GM21529 (cell line): ENCODE data around the gene SPATA3.
"Not testable (repeated sequence)": the region's sequence is repeated elsewhere in the genome, so short reads cannot be mapped to it uniquely, and the experiment has no call there.

Experiments used
- ATAC-seq: cut with Tn5 transposase; IDR thresholded peaks from one replicate; pipeline ENCODE4 v1.9.1; 2021; ENCODE audit not compliant: unreplicated experiment

SPATA3 gene

DNA sequence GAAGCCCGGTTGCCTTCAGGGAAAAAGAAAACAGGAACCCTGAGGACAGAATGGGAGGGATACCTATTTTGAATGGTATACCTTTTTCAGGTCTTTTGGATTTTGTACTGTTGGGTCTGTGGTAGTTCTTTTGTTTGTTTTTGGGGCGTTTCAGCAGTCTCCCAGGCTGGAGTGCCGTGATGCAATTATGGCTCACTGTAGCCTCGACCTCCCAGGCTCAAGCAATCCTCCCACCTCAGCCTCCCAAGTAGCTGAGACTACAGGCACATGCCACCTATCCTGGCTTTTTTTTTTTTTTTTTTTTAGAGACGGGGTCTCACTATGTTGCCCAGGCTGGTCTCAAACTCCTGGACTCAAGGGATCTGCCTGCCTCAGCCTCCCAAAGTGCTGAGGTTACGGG is 27.6 kb upstream of the SPATA3 start:
- not testable (repeated sequence) for ATAC-seq

DNA sequence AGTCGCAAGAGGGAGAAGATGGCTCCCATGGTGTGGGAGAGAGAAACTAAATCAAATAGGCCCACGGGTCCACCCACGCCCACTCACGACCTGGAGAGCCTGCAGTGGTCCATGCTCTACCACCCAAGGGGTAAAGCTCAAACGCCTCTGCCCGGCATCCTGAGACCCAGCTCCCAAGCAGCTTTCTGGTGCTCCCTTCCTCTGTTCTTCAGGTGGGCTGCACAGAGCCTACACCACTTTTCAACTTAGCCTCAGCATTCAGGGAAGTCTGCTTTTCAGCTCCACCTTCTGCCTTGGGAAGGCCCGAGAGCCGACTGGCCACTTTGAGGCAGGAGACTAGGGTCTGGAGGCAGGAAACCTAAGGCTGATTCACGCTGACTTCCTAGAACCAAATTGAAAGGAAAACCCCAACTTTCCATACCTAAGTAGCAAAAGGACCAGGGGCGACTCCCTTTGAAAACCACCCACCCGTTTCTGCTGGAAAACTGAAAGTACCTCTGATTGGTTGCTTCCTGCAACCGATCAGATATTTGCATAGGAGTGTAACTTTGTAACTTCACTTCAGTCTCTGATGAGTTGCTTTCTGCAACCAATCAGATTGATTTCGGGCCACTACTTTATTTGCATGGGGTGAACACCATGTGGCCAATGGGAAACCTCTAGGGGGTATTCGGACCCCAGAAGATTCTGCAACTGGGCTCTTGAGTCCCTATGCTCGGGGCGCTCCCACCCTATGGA is 26.8 kb upstream of the SPATA3 start:
- ATAC-seq = peak; percentile 38

DNA sequence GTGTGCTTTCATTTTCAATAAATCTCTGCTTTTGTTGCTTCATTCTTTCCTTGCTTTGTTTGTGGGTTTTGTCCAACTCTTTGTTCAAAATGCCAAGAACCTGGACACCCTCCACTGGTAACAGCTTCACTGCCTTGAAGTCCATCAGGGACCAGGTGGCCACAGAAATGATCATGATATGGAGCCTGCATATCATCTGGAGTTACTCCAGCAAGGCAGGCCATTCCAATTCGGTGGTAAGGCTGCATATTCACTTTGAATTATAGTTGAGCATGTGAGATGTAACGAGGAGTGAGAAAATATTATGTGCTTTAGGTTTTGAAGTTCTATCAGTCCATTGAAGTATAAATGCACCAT is 26.3 kb upstream of the SPATA3 start:
- no peak for ATAC-seq

DNA sequence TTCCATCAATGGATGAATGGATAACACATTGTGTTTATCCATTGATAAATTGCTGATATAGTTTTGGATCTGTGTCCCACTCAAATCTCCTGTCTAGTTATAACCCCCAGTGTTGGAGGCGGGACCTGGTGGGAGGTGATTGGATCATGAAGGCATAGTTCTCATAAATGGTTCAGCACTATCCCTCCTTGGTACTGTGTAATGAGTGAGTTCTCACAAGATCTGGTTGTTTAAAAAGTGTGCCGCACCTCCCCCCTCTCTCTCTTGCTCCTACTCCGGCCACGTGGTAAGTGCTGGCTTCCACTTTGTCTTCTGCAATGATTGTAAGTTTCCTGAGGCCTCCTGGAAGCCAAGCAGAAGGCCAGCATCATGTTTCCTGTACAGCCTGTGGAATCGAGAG is 23.9 kb upstream of the SPATA3 start:
- ATAC-seq = no peak

DNA sequence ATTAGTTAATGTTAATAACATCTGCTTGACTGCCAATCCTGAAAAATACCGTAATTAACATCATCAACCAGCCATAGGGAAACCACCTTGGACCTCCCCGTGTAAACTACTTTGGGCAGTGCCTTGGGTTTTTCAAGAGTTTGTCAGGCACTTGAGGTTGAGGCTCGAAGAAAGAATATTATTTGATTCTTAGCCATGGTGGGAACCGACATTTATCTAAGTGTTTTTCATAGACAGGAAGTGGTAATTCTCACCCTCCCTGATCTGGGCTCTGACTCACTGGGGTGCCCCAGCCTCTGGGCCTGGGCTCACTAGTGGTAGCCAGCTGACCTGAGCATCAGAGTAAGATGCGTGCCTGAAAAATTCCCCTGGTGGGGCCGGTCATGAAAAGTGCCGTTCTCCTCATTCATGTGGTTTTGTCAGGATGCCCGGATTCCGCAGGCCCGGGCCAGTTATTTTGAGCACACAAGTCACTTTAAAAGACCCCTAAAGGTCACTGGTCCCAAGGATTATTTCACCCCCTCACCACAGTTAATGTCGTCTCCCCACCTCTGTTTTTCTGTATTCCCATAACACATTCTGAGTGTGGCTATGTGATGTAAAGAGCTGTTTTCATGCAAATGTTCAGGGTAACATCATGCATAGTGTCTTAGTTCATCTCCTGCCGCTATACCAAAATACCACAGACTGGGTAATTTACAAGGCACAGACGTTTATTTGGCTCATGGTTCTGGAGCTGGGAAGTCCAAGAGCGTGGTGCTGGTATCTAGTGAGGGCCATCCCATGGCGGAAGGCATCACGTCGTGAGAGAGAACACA is 21.6 kb upstream of the SPATA3 start:
- peak; percentile 74 for ATAC-seq

DNA sequence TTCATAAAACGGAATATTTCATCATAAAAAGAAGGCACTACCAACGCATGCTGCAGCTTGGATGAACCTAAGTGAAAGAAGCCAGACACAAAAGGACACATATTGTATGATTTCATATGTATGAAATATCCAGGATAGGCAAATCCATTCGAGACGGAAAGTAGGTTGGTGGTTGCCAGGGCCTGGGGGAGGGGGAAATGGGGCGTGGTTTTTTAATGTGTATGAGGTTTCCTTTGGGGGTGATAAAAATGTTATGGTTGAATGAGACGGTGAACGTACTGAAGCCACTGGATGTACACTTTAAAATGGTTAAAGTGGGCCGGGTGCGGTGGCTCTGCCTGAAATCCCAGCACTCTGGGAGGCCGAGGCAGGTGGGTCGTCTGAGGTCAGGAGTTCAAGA is 20.0 kb upstream of the SPATA3 start:
- ATAC-seq = no peak

DNA sequence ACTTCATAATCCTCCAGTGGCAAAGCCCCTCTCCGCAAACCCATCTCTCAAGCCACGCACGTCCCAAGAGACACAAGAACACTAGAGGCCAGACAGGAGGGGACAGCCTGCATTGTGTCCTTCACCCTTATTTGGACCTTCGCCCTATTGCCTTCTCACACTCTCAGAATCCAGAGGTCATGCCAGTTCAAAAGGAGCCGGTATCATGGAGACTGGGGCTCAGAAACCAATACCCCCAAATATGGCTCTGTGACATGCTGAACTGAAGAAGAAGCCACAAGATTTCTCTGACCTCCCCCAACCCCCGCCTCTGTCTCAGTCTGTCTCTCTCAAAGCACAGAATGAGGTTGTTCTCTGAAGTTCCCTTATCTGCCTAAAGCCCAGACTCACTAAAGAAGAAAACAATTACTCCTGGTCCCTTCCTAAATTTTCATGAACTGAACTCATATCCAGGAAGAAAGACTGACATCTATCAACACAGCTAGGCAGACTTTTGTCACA is 19.2 kb upstream of the SPATA3 start:
- peak; percentile 19 for ATAC-seq

DNA sequence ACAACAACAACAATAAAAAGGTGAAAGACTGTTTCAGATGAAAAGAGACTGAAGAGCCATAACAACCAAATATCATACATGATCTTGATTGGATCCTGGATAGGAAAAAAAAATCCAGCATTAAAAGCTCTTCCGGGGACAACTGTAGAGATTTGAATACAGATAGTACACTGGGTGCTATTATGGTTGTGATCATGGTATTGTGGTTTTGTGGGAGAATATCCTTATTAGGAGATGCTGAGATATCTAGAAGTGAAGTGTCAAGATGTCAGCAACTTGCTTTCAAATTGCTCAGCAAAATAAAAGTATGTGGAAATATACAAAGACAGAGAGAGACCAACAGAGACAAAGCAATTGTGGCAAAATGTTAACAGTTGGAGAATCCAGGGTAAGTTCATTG is 15.5 kb upstream of the SPATA3 start:
- no peak for ATAC-seq

DNA sequence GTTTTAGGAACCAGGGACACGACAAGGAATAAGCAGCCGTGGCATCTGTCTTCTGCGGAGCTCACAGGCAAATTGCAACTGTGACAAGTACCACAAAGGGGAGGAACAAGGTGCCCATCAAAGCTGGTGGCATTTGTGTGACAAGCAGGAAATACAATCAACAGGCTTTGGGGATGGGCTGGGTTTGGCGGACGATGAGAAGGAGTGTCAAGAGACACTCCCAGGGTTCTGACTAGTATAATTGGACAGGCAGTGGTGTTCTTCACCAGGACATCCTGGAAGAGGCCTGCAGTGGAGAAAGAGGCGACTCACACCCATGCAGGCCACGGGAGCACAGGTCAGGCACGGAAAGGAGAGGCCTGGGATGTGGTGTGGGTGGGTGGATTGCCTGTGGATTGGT is 14.2 kb upstream of the SPATA3 start:
- ATAC-seq = no peak

DNA sequence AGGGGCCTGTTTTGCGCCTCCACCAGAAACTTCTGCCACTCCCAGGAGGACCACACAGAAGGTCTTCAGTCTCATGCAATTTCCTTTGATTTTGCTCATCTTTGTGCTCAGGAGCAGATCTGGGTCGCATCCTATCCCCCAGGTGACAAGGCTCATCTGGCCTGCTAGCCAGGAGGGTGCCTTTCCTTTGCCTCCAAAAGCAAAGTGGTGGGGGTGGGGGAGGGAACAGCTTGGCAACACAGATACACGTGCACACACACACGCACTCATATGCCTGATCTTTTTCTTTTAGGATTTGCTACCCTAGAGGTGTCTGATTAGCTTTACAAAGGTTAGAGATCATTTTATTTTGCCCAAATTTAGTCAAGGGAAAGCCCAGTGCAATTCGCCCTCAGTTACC is 13.8 kb upstream of the SPATA3 start:
- no peak for ATAC-seq

DNA sequence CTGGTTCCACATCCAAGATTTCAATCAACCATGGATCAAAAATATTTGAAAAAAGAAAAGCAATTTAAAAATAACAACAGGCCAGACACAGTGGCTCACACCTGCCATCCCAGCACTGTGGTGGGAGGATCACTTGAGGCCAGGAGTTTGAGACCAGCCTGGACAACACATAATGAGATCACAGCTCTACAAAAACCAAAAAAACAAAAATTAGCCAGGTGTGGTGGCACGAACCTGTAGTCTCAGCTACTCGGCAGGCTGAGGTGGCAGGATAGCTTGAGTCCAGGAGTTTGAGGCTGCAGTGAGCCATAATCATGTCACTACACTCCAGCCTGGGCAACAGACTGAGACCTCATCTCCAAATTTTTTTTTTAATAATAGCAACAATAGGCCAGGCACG is 13.4 kb upstream of the SPATA3 start:
- no peak for ATAC-seq

DNA sequence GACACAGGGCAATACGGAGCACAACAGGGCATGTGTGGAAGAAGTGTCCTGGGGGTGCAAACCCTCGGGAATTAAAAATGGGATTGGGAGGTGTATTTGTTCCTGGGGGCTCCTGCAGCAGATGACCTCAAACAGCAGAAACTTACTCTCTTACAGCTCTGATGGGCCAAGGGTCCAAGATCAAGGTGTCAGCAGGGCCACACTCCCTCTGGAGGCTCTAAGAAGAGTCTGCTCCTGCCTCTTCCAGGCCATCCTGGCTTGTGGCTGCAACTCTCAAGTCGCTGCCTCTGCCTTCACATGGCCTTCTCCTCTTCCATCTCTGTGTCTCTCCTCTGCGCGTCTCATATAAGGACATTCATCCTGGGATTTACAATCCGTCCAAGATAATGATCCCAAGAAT is 12.4 kb upstream of the SPATA3 start:
- ATAC-seq = no peak

DNA sequence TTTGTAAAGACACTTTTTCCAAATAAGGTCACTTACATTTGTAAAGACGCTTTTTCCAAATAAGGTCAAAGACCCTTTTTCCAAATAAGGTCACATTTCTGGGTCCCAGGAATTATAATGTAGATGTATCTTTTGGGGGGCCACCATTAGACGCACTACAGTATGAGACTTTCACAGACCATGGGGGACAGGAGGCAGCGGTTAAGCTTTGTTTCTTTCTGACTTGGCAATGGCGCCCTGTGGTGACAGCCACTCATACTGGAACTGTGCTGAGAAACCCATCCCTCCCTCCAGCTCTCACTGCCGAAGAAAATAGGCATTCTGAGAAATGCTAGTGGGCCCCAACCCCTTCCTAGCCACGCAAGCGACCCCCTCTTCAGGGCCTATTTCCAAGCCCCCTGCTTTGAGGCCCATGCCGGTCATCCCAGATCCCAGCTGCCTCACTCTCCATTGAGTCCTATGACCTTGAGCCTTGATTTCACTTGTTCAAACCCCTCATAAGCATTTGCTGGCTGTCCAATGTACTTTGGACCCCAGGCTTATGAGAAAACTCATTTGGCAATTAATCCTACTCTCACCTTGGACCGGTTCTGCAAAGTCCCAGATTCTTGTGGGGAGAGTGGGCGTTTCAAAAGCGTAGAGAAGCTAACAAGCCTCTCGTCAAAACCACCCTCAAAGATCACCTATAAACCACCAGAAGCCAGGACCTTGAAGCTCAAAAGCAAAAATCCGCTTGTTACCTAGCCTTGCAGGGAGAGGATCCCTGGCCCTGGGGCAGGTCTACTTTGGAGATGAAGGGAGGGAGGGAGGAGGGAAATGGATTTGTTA is 11.3 kb upstream of the SPATA3 start:
- ATAC-seq = peak; percentile 64

DNA sequence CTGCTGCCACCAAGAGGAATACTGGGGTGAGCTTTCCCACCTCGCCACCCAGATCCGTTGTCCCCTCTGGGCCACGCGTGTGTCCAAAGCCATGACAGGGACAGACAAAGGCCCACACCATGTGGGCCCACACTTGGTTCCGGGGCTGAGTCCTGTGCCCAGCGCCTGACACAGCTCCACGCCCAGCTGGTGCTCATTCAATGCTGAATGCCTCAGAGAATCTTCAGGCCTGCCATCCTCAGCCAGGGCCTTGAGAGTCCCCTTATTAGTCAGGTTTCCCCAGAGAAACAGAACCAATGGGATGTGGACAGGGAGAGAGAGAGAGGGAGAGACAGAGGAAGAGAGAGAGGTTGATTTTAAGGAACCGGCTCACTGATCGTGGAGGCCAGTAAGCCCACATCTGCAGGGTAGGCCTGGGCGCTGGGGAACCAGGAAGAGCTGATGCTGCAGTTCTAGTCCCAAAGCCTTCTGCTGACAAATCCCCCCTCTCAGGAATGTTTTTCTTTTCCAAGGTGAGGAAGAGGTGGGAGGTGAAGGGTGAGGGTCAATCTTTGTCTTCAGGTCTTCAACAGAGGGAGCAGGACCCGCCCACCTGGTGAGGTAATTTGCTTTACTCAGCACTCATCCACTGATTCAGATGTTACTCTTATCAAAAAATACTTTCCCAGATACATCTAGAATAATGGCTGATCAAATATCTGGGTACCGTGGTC is 10.2 kb upstream of the SPATA3 start:
- ATAC-seq = no peak

DNA sequence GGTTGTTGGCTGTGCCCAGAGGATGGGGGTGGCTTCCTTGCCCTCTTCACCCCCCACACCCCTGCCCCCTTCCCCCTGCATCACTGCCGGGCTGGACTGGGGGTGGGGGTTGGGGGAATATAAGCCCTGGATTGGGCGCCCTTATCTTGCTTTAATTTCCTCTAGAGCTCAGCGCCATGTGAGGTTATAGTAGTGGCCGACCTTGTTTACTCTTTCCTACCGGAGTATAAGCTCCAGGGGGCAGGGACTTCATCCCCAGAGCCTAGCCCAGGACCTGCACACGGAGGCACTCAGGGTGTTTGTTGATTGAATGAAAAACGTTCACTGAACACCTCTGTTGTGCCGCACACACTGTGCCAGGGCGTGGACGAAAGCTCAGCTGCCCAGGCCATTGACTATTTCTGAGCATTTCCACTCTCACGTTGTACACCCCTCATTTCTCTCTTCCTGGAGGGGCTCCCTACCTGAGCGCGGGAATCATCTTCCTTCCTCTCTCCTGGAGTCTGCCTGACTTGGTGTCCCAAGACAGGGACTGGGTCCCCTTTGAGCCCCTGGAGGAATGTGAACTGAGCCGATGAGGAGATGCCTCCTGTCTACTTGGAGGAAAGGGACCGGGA is 9.3 kb upstream of the SPATA3 start:
- no peak for ATAC-seq

DNA sequence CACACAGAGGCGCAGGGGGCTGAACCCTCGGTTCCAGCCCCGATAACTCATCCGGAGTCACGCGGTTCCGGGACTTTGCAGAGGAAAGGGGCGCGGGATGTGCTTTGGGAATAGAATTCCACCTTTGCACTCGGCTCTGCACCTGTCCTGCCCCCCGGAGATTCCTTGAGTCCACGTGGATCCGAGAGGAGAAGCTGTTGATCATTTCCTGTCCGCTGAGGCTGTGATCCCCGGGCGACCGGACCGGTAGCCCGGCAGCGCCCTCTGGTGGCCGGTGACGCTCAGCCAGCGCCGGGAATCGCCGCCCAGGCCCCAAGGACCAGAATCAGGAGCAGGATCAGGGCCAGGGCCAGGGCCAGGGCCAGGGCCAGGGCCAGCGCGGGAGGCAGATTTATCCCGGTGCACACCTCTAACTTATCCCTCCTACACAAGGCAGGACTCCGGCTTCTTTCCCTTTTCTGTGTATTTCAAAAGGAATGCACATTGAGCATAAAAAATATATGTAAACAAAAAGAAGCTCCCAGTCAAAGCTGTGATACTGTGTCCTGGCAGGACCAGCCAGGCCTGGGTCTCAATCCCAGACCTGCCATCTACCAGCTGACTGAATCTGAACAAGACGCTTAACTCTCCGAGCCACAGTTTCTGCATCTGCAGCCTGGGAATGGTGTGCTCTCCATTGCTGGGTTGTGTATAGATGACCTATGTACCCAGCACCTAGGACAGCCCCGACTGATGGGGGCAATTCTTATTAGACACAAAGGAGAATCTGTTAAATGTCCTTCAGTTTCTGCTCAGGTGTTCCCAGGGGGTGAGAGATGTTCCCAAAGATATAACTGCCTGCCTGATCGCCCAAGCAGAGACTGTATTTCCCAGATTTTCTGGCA is 8.5 kb upstream of the SPATA3 start:
- ATAC-seq = peak; percentile 33

DNA sequence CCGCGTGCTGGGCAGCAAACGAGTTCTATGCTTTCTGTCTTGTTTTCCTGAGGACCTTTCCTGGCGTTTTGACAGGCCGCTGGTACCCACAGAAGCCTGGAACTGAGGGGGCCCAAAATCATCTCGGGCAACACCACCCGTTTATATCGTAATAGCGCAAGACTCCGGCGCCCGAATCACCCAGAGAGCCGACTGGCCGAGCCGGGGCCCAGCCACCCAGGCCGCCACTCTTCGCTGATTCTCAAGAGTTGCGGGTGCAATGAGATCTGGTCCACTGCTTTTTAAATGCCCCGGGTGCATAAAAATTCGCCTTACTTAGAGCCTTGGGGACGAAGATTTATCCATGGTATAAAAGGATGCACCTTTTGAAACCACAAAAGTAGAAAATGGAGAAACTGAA is 6.2 kb upstream of the SPATA3 start:
- ATAC-seq = no peak

DNA sequence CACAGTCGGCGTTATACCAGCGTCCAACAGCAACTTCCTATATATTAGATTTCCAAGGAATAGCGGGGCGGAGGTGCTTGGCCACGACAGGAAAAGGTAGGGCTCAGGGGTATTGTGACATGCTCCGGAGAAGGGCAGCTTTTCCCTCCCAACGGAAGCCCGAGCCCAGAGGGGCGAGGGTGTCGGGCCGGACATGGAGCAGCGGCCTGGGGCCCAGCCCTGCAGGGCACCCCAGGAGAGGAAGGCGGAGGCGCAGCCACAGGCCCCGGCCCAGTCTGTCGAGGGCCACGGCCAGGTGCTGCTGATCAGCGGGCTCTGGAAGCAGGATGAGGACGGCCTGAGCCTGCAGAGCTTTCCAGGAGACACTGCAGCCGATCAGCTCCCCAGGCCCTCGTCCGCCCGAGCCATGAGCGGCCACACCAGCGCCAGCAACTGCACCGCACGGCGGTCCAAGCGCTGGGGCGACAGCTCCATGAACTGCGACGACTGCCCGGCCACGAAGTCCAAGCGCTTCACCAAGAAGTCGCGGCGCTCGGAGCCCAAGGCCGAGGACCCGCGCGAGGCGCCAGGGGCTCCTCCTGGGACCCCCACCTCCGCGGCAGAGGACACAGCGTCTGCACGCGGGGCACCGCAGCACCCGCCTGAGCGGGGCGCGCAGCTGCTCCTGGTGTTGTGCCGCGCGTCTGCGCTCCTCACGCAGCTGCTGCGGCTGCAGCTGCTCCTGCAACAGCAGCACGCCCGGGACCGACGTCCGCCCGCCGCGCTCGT is 5.6 kb upstream of the SPATA3 start:
- ATAC-seq = no peak

DNA sequence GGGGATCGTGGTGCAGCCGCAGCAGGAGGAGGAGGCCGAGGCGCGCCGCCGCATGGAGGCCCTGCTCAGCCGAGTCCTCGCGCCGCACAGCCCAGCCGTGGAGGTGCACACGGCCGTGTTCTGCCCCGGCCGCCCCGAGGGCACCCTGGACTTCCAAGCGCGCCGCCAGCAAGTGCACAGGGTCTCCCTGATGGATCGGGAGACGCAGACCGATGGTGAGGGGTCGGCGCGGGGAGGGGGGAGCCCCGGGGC is 5.1 kb upstream of the SPATA3 start:
- ATAC-seq = no peak
